ELF-1 (cell line): ENCODE data around the gene CNST.
"Not testable (repeated sequence)": the region's sequence is repeated elsewhere in the genome, so short reads cannot be mapped to it uniquely, and the experiment has no call there.

Experiments
- DNase-seq: peaks from one replicate; pipeline ENCODE4 v3.0.0-alpha.2; 2016; ENCODE audit warnings: low read depth, low spot score

The CNST gene

GRCh38 chr1:246708166-246708565 is 141.9 kb downstream of the CNST start:
- no peak for DNase-seq

GRCh38 chr1:246709196-246709595 is 142.9 kb downstream of the CNST start:
- DNase-seq = no peak

- DNase-seq = no peak
These were observed 143.6 kb downstream of the CNST start for GRCh38 chr1:246709835-246710234.

GRCh38 chr1:246711548-246712003 is 145.3 kb downstream of the CNST start:
- DNase-seq = no peak

- DNase-seq = not testable (repeated sequence)
These were observed 146.2 kb downstream of the CNST start for GRCh38 chr1:246712428-246712827.
